Pancreas (tissue), 10 donors: Measurements from ENCODE around the gene GDF7. TPM values are rescaled to one million over a fixed set of nuclear protein-coding genes. Genes with fewer than 3 reads are reported as not detected.

ENCODE experiments used
- ATAC-seq, 4 donors: fragments of 200-7000 bp; cut with Tn5 transposase; one replicate each; pipeline versions ENCODE4 v1.8.0 to v1.9.1; 2020; ENCODE audit warnings: mild to moderate bottlenecking in 4 of 4, moderate library complexity in 4 of 4
- DNase-seq, 6 donors: peaks; one replicate each; pipeline ENCODE4 v3.0.0-alpha.2; 2020
- FAIRE-seq: peaks from 2 replicates; lab custom pipeline; 2012; peaks lifted over from hg19 to GRCh38; lab: Jason Lieb, UNC
- H3K27ac ChIP-seq, 4 donors: fragments of 200-600 bp; sonication (generic); 1 replicate in 3 of 4; 2 replicates in 1 of 4; pipeline versions ENCODE4 v1.5.0 to v1.8.0; 2020
- H3K27me3 ChIP-seq, 4 donors: fragments of 200-600 bp; one replicate each; pipeline ENCODE4 v1.8.0; 2021
- H3K36me3 ChIP-seq, 3 donors: fragments of 200-600 bp; sonication (generic) in 1 of 3; one replicate each; pipeline versions ENCODE4 v1.5.0 to v1.8.0; 2020 to 2021
- H3K4me1 ChIP-seq, 3 donors: fragments of 200-600 bp; one replicate each; pipeline ENCODE4 v1.8.0; 2021
- H3K4me3 ChIP-seq, 4 donors: fragments of 200-600 bp; sonication (generic) in 2 of 4; one replicate each; pipeline versions ENCODE4 v1.5.0 to v1.8.0; 2020 to 2021
- H3K9me3 ChIP-seq, 4 donors: fragments of 200-600 bp; one replicate each; pipeline ENCODE4 v1.8.0; 2021
- WGBS, 2 donors: extraction: QIAGEN DNeasy Blood & Tissue Kit; methylation state at CpG; one replicate each; pipeline ENCODE4 v1.1.7; 2013; 5-methylcytosine and 5-hydroxymethylcytosine counted together
- intact Hi-C, 3 donors: fragments of 100-400 bp; cut with DNase I; formaldehyde crosslinking; loops; one replicate each; pipeline versions ENCODE4 v1.11.1 to v1.14.2; 2022
- polyA plus RNA-seq, 2 donors: library from polyadenylated mRNA; stranded (reverse); fragments of 200-250 nt; gene quantifications; one replicate each; pipeline ENCODE4 v1.2.3, GENCODE V29; 2013
- total RNA-seq, 6 donors: library from RNA; stranded (reverse); fragmentation: NEBNext Ultra II Directional in 4 of 6; extraction: Animal tissue kit (Norgen Biotek cat#: 25700) in 4 of 6; gene quantifications; one replicate each; pipeline versions ENCODE4 v1.2.1 to v1.2.4, GENCODE V29; 2021 to 2023
- TF ChIP-seq, protein P1 (sequence below), 4 donors: fragments of 200-600 bp; sonication (generic) in 3 of 4; IDR thresholded peaks; one replicate each; pipeline versions ENCODE4 v1.5.0 to v1.8.0; 2021; ENCODE audit warnings: antibody characterized with exemption in 4 of 4
- donor health status: healthy with polysubstance abuse.
- donor health status: DM: no; HTN: no; CAD: no; lungs with moderate emphysema.
- donor health status: DM: no; HTN: no; CAD: no.
- donor health status: control.
- donor health status: control.
- donor health status: Bipolar disorder and iron deficiency.
- donor health status: DM: yes; HTN: yes; CAD: no.
- donor health status: DM: no; HTN: no; CAD: no.
- donor health status: DM: no; HTN: no; CAD: no.
- donor health status: DM: yes; HTN: yes; CAD: no.

GDF7 gene
- total and polyA plus RNA-seq, 8 donors, result 0.16 to 0.98 (median 0.73) TPM

DNA sequence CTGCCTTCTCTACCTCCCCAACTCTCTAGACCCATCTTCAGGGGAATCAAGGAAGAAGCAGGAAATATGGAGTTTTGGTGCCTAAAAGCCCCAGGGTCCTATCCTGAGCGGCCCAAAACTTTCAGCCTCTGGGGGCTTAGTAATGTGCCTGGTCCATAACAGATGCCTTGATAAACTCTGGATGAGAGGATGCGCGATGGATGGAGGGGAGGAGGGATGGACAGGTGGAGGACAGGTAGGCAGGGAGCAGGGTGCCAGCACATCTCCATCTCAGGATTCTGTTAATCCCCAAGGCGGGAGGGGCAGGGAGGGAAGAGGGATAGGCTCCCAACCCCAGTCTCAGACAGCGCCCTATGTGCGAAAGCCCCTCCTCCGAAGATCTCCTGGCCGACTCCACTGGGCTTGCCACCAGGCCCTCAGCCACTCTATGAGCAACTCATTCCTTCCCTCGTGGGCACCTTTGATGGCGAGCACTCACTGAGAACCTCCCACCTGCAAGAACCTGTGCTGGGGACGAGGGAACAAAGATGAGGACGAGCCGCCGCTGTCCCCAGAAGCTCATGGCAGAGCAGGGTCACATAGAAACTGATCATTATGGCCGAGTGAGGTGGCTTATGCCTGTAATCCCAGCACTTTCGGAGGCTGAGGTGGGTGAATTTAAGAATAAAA lies 39.1 kb upstream of the GDF7 start:
- TF ChIP-seq, protein P1, sequence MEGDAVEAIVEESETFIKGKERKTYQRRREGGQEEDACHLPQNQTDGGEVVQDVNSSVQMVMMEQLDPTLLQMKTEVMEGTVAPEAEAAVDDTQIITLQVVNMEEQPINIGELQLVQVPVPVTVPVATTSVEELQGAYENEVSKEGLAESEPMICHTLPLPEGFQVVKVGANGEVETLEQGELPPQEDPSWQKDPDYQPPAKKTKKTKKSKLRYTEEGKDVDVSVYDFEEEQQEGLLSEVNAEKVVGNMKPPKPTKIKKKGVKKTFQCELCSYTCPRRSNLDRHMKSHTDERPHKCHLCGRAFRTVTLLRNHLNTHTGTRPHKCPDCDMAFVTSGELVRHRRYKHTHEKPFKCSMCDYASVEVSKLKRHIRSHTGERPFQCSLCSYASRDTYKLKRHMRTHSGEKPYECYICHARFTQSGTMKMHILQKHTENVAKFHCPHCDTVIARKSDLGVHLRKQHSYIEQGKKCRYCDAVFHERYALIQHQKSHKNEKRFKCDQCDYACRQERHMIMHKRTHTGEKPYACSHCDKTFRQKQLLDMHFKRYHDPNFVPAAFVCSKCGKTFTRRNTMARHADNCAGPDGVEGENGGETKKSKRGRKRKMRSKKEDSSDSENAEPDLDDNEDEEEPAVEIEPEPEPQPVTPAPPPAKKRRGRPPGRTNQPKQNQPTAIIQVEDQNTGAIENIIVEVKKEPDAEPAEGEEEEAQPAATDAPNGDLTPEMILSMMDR (IDR thresholded peaks at IDR 0.05), result no peak
- intact Hi-C loops, result no loop called here
- Histone ChIP-seq H3K4me3 (no peak overlapping the region), H3K9me3 (no peaks in the 10 kb centered on the region), H3K4me1 (no peaks in the 10 kb centered on the region), H3K27me3 (no peaks in the 10 kb centered on the region), H3K27ac (no peak overlapping the region), H3K36me3 (peaks cover 0 to 19% (median 0%) of the 10 kb centered on the region in 3 donors)
- FAIRE-seq (no peak), ATAC-seq (no peak), DNase-seq (peak in 1 of 6 donors; percentile 28)
- 86 to 90% methylated on average over 16 of the region's 16 CpGs for WGBS, 2 donors

DNA sequence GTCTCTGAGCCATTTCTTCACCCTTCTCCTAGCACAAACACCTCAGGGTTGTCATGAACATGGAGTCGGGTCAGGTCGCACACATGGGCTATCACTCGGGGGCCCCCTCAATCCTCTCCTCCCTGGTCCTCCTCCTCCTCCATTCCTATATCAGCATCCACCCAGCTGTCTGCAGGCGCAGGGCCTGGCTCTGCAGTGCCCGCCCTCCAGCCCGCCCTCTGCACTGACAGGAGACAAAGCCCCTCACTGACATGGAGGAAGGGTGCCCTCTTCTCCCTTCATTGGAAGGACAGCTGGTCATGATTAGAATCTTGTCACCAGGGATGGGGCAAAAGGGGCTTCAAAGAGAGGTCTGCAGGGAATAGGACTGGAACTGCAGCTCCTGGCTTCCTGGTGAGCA lies 37.8 kb upstream of the GDF7 start:
- DNase-seq (no peak), FAIRE-seq (no peak), ATAC-seq (no peak)
- Histone ChIP-seq H3K4me1 (peaks cover 0 to 1% (median 0%) of the 10 kb centered on the region in 3 donors), H3K9me3 (no peaks in the 10 kb centered on the region), H3K36me3 (peaks cover 0 to 10% (median 0%) of the 10 kb centered on the region in 3 donors), H3K4me3 (no peak overlapping the region), H3K27me3 (no peaks in the 10 kb centered on the region), H3K27ac (no peak overlapping the region)
- WGBS, 2 donors, result 81 to 86% methylated on average over 6 of the region's 6 CpGs
- intact Hi-C loops, result no loop called here
- TF ChIP-seq, protein P1 (IDR thresholded peaks at IDR 0.05), result no peak

DNA sequence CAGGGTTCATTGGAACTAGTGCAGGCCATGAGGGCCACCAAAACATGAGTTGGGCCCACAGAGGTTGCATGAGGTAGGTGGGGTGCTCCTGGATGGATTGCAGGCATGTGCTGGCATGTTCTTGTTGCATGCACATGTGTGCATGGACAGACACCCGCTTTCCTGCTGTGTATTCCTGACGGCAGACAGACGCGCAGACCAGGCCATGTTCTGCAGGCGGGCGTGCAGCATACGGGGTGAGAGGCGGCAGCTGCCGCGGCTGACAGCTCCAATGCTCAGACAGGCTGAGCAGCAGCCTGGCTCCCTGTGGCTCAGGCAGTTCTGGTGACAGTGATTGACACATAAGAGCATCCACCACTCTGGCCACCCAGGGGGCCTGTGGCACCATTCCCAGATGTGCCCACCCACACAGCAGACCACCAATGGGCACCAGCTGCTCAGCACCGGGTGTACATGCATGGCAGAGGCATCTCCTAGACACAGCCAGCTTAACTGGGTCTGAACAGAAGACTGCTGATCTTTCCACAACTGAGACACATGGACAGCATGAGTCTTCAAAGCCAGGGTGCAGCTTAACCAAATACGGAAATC lies 37.3 kb upstream of the GDF7 start:
- H3K27ac ChIP-seq, result no peak overlapping the region
- FAIRE-seq (no peak), DNase-seq (peak in 1 of 6 donors; percentile 42), ATAC-seq (no peak)
- no peaks in the 10 kb centered on the region for H3K9me3 ChIP-seq
- H3K27me3 ChIP-seq, result no peaks in the 10 kb centered on the region
- TF ChIP-seq, protein P1 (IDR thresholded peaks at IDR 0.05), result no peak
- H3K4me1 ChIP-seq, result peaks cover 0 to 6% (median 0%) of the 10 kb centered on the region in 3 donors
- H3K4me3 ChIP-seq, result no peak overlapping the region
- 94 to 95% methylated on average over 11 to 12 of the region's 12 CpGs for whole genome bisulfite sequencing, 2 donors
- H3K36me3 ChIP-seq, result peaks cover 0 to 6% (median 0%) of the 10 kb centered on the region in 3 donors
- intact Hi-C loops, result no loop called here

DNA sequence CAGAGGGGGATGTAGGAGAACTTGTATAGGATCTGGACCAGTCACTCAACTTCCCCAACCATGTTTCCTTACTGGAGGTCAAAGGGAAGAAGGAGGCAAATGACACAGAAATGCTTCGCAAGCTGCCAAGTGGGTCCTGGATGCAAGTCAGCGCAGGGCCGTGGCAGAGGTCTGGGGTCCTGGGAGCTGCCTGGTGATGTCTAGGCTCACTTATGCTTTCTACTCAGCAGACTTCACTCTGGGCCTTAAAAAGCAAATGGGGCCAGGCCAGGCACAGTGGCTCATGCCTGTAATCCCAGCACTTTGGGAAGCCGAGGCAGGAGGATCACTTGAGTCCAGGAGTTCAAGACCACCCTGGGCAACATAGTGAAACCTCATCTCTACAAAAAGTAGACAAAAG lies 36.0 kb upstream of the GDF7 start:
- no peak for FAIRE-seq
- intact Hi-C loops, result no loop called here
- peaks cover 0 to 16% (median 0%) of the 10 kb centered on the region in 3 donors for H3K4me1 ChIP-seq

More for the DNA sequence above, 36.0 kb upstream of the GDF7 start:
- Histone ChIP-seq H3K36me3 (peaks cover 0 to 6% (median 0%) of the 10 kb centered on the region in 3 donors), H3K4me3 (no peak overlapping the region), H3K27ac (no peak overlapping the region), H3K27me3 (no peaks in the 10 kb centered on the region), H3K9me3 (no peaks in the 10 kb centered on the region)
- TF ChIP-seq, protein P1 (IDR thresholded peaks at IDR 0.05), result no peak
- ATAC-seq (no peak), DNase-seq (peak in 1 of 6 donors; percentile 26)
- WGBS, 2 donors, result 93 to 94% methylated on average over 4 of the region's 4 CpGs
